HepG2 (cell line): Measurements from ENCODE around the gene CEBPB. TPM values are rescaled to one million over a fixed set of nuclear protein-coding genes. Genes with fewer than 3 reads are reported as not detected.

Experiments used
- CTCF ChIP-seq: sonication (generic); formaldehyde crosslinking; IDR thresholded peaks from 2 replicates; pipeline ENCODE4 v1.5.0; 2020; ENCODE audit warnings: mild to moderate bottlenecking, missing genetic modification reagents, moderate library complexity
- EP300 ChIP-seq, 3 experiments: sonication (generic) in 1 of 3; formaldehyde crosslinking in 1 of 3; IDR thresholded peaks; 2 replicates each; pipeline versions ENCODE4 v1.5.1 to v1.6.1; 2011 to 2020; ENCODE audit warnings: low read depth in 2 of 3, low read length in 2 of 3, borderline replicate concordance in 1 of 3, improper control_type of control experiment in 1 of 3, mild to moderate bottlenecking in 1 of 3, missing genetic modification reagents in 1 of 3, moderate library complexity in 1 of 3
- FOXO4 ChIP-seq: sonication (generic); formaldehyde crosslinking; conservative IDR thresholded peaks from 2 replicates; pipeline ENCODE4 v1.8.1; 2023; ENCODE audit warnings: missing genetic modification reagents
- IKZF4 ChIP-seq: sonication (generic); formaldehyde crosslinking; IDR thresholded peaks from 2 replicates; pipeline ENCODE4 v1.5.1; 2020; ENCODE audit warnings: borderline replicate concordance, mild to moderate bottlenecking, low read depth, missing genetic modification reagents; ENCODE audit errors: not compliant biosample characterization
- KLF9 ChIP-seq: IDR thresholded peaks from 2 replicates; pipeline ENCODE4 v1.6.1; 2016; ENCODE audit warnings: low read depth
- NR2C2 ChIP-seq: sonication (generic); formaldehyde crosslinking; IDR thresholded peaks from 2 replicates; pipeline ENCODE4 v1.4.0; 2020; ENCODE audit warnings: missing genetic modification reagents, mild to moderate bottlenecking, moderate library complexity, borderline replicate concordance
- STAG1 ChIP-seq: sonication (generic); formaldehyde crosslinking; IDR thresholded peaks from 2 replicates; pipeline ENCODE4 v1.4.0; 2020; ENCODE audit warnings: missing genetic modification reagents
- STAT6 ChIP-seq: sonication (generic); formaldehyde crosslinking; IDR thresholded peaks from 2 replicates; pipeline ENCODE4 v1.4.0; 2020; ENCODE audit warnings: missing genetic modification reagents, mild to moderate bottlenecking, borderline replicate concordance
- SYNCRIP ChIP-seq: fragments of 200-400 bp; formaldehyde crosslinking; IDR thresholded peaks from 2 replicates; pipeline ENCODE4 v1.6.1; 2018; ENCODE audit warnings: mild to moderate bottlenecking, low read depth, low read length; ENCODE audit not compliant: insufficient read depth
- ZBTB10 ChIP-seq: sonication (generic); formaldehyde crosslinking; IDR thresholded peaks from 2 replicates; pipeline ENCODE4 v1.4.0; 2020; ENCODE audit warnings: missing genetic modification reagents, borderline replicate concordance
- ZIK1 ChIP-seq: sonication (generic); formaldehyde crosslinking; IDR thresholded peaks from 2 replicates; pipeline ENCODE4 v1.5.0; 2020; ENCODE audit warnings: mild to moderate bottlenecking, low read depth, missing genetic modification reagents, borderline replicate concordance
- ZNF121 ChIP-seq: sonication (generic); formaldehyde crosslinking; IDR thresholded peaks from 2 replicates; pipeline ENCODE4 v1.5.0; 2020; ENCODE audit warnings: mild to moderate bottlenecking, missing genetic modification reagents
- ZNF230 ChIP-seq: sonication (generic); formaldehyde crosslinking; IDR thresholded peaks from 2 replicates; pipeline ENCODE4 v1.4.0; 2020; ENCODE audit warnings: mild to moderate bottlenecking, missing genetic modification reagents
- ZNF274 ChIP-seq: sonication (generic); formaldehyde crosslinking; IDR thresholded peaks from 2 replicates; pipeline ENCODE4 v1.5.1; 2020; ENCODE audit warnings: mild to moderate bottlenecking, missing genetic modification reagents
- polyA plus RNA-seq, 8 experiments: library from polyadenylated mRNA; depleted of rRNA in 3 of 8; stranded (reverse) in 7 of 8; unstranded in 1 of 8; fragments of >200 nt; fragmentation: Illumina TruSeq in 4 of 8; extraction: Trizol in 4 of 8; gene quantifications; 2 replicates each; pipeline versions ENCODE4 v1.2.1 to v1.2.3, GENCODE V29; 2011 to 2016; ENCODE audit warnings: low read depth in 4 of 8, missing spikeins in 1 of 8, mixed read lengths in 1 of 8; ENCODE audit not compliant: insufficient read depth in 1 of 8
- total RNA-seq, 5 experiments: library from RNA; depleted of rRNA; stranded (reverse); fragments of >200 nt; fragmentation: Illumina TruSeq; extraction: Trizol; gene quantifications; 2 replicates each; pipeline ENCODE4 v1.2.3, GENCODE V29; 2016; ENCODE audit warnings: low read depth in 1 of 5

CEBPB gene
- total and polyA plus RNA-seq, 2 of the 13 experiments (the other 11 are each of a cell fraction or from before 2014, with no cell fraction given) = 18.5 to 28.2 TPM

GRCh38 chr20:50191544-50192363 is 1.1 kb downstream of the CEBPB start (continued):
- TF ChIP-seq CTCF (CRISPR knock-in tag) (peak; percentile 29; the same call in 1 of the 2 replicates), ZNF121 (CRISPR knock-in tag) (no peak), ZBTB10 (no peak), STAT6 (no peak), ZIK1 (CRISPR knock-in tag) (0 out of 2 replicates have a peak, but pooled peaks have one; percentile 64), IKZF4 (CRISPR knock-in tag) (peak; percentile 74), NR2C2 (CRISPR knock-in tag) (no peak), ZNF230 (CRISPR knock-in tag) (no peak), EP300 (IDR thresholded peaks at IDR 0.05; ENCODE audit: low read depth in 2 of 2, low read length in 2 of 2) (no peak), EP300 (CRISPR knock-in tag; IDR thresholded peaks at IDR 0.05; ENCODE audit: borderline replicate concordance) (no peak; the same call in 1 of the 2 replicates), FOXO4 (CRISPR knock-in tag) (0 out of 2 replicates have a peak, but pooled peaks have one; percentile 54), SYNCRIP (no peak), ZNF274 (CRISPR knock-in tag) (peak; percentile 59; the same call in 1 of the 2 replicates), KLF9 (CRISPR knock-in tag) (no peak), STAG1 (CRISPR knock-in tag) (peak; percentile 24; the same call in 1 of the 2 replicates)
